ENCODE measurements around the gene SH3PXD2A.

- no peak for TF ChIP-seq TAF1 (IDR thresholded peaks at IDR 0.05; ENCODE audit: borderline replicate concordance, low read depth, low read length)
- TF ChIP-seq POLR2AphosphoS5 (IDR thresholded peaks at IDR 0.05; ENCODE audit: low read depth, low read length): no peak
Observed at GRCh38 chr10:103690281-103690680, 165.1 kb downstream of the SH3PXD2A start.
